ENCODE measurements around the gene CLCN1. TPM values are rescaled to one million over a fixed set of nuclear protein-coding genes. Genes with fewer than 3 reads are reported as not detected.
A peak's percentile ranks its signal among the peaks of the same experiment; 100 is the strongest.

CLCN1 gene
- total and polyA plus RNA-seq, 2 donors (not counting 1 experiment from before 2014, with no cell fraction given): under 0.01 TPM; not detected in 1

- Histone ChIP-seq H3K4me3 (replicated peaks in 1 of 4; ENCODE audit: control extremely low read depth in 1 of 4, insufficient read depth in 1 of 4, low read depth in 3 of 4, low read length in 4 of 4) (no peak overlapping the region), H3K27me3 (ENCODE audit: control insufficient read depth, insufficient read depth, low read length) (no peaks in the 10 kb centered on the region), H3K79me2 (ENCODE audit: control insufficient read depth, insufficient read depth, low read length) (no peaks in the 10 kb centered on the region), H3K9me3 (ENCODE audit: control insufficient read depth, insufficient read depth, low read depth, low read length) (no peaks in the 10 kb centered on the region), H4K20me1 (ENCODE audit: control insufficient read depth, extremely low read depth, insufficient read depth, low read length) (no peaks in the 10 kb centered on the region), H2AFZ (ENCODE audit: low read length) (no peak overlapping the region), H3K9ac (ENCODE audit: insufficient read depth, low read length) (no peak overlapping the region), H3K4me1 (ENCODE audit: control insufficient read depth, extremely low read depth, insufficient read depth, low read length) (no peaks in the 10 kb centered on the region), H3K27ac (ENCODE audit: insufficient read depth, low read length) (no peak overlapping the region), H3K4me2 (ENCODE audit: extremely low read depth, insufficient read depth, low read length) (no peak overlapping the region), H3K36me3 (ENCODE audit: control insufficient read depth, insufficient read depth, low read length) (peaks cover 4% of the 10 kb centered on the region)
- DNase-seq (ENCODE audit: low read depth in 2 of 2): no peak
- no peak for TF ChIP-seq EZH2 (IDR thresholded peaks at IDR 0.05; ENCODE audit: low read length, missing control alignments)
- TF ChIP-seq, protein P1, sequence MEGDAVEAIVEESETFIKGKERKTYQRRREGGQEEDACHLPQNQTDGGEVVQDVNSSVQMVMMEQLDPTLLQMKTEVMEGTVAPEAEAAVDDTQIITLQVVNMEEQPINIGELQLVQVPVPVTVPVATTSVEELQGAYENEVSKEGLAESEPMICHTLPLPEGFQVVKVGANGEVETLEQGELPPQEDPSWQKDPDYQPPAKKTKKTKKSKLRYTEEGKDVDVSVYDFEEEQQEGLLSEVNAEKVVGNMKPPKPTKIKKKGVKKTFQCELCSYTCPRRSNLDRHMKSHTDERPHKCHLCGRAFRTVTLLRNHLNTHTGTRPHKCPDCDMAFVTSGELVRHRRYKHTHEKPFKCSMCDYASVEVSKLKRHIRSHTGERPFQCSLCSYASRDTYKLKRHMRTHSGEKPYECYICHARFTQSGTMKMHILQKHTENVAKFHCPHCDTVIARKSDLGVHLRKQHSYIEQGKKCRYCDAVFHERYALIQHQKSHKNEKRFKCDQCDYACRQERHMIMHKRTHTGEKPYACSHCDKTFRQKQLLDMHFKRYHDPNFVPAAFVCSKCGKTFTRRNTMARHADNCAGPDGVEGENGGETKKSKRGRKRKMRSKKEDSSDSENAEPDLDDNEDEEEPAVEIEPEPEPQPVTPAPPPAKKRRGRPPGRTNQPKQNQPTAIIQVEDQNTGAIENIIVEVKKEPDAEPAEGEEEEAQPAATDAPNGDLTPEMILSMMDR (conservative IDR thresholded peaks at IDR 0.05 in 1 of 2, IDR thresholded peaks at IDR 0.05 in 1 of 2; ENCODE audit: low read depth in 1 of 2, low read length in 2 of 2): no peak
Measured at GRCh38 chr7:143272871-143273270, 43.0 kb upstream of the CLCN1 start.

- H3K27me3 ChIP-seq (ENCODE audit: control insufficient read depth, insufficient read depth, low read length): no peaks in the 10 kb centered on the region
- no peak for TF ChIP-seq EZH2 (IDR thresholded peaks at IDR 0.05; ENCODE audit: low read length, missing control alignments)
- TF ChIP-seq, protein P1 (conservative IDR thresholded peaks at IDR 0.05 in 1 of 2, IDR thresholded peaks at IDR 0.05 in 1 of 2; ENCODE audit: low read depth in 1 of 2, low read length in 2 of 2): peak in 1 of 2 donors; percentile 1
- no peaks in the 10 kb centered on the region for H3K36me3 ChIP-seq (ENCODE audit: control insufficient read depth, insufficient read depth, low read length)
- H3K79me2 ChIP-seq (ENCODE audit: control insufficient read depth, insufficient read depth, low read length): no peaks in the 10 kb centered on the region
- no peaks in the 10 kb centered on the region for H4K20me1 ChIP-seq (ENCODE audit: control insufficient read depth, extremely low read depth, insufficient read depth, low read length)
- no peak overlapping the region for H3K9ac ChIP-seq (ENCODE audit: insufficient read depth, low read length)
- no peak overlapping the region for H3K27ac ChIP-seq (ENCODE audit: insufficient read depth, low read length)
- H3K4me3 ChIP-seq (replicated peaks in 1 of 4; ENCODE audit: control extremely low read depth in 1 of 4, insufficient read depth in 1 of 4, low read depth in 3 of 4, low read length in 4 of 4): peak overlapping the region in 1 of 4 experiments; percentile 17
- H3K9me3 ChIP-seq (ENCODE audit: control insufficient read depth, insufficient read depth, low read depth, low read length): no peaks in the 10 kb centered on the region
- no peak overlapping the region for H2AFZ ChIP-seq (ENCODE audit: low read length)
- H3K4me1 ChIP-seq (ENCODE audit: control insufficient read depth, extremely low read depth, insufficient read depth, low read length): no peaks in the 10 kb centered on the region
- DNase-seq (ENCODE audit: low read depth in 2 of 2): peak; percentile 56 to 83
- no peak overlapping the region for H3K4me2 ChIP-seq (ENCODE audit: extremely low read depth, insufficient read depth, low read length)
Measured at GRCh38 chr7:143279186-143280098, 36.5 kb upstream of the CLCN1 start.

DNA sequence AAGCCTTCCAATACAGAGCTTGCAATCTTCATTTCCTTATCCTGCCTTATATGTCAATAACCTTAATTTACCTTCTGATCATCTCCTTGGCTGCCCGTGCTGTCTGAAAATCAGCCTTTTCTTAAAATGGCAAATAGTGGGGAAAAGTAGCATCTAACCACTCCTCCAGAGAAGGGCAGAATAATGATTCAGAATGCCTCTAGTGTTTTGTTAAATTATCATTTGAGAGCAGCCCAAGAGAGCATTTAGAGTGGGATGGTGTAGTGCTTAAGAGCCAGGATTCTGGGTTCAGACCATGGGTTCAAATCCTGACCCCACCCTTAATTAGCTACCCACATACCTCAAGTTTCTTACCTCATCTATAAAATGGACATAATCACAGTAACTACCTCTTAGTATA is 35.8 kb upstream of the CLCN1 start:
- TF ChIP-seq EZH2 (IDR thresholded peaks at IDR 0.05; ENCODE audit: low read length, missing control alignments): no peak
- TF ChIP-seq, protein P1 (conservative IDR thresholded peaks at IDR 0.05 in 1 of 2, IDR thresholded peaks at IDR 0.05 in 1 of 2; ENCODE audit: low read depth in 1 of 2, low read length in 2 of 2): no peak
- no peak overlapping the region for H3K4me2 ChIP-seq (ENCODE audit: extremely low read depth, insufficient read depth, low read length)
- H3K79me2 ChIP-seq (ENCODE audit: control insufficient read depth, insufficient read depth, low read length): no peaks in the 10 kb centered on the region
- H3K27me3 ChIP-seq (ENCODE audit: control insufficient read depth, insufficient read depth, low read length): no peaks in the 10 kb centered on the region
- no peaks in the 10 kb centered on the region for H3K4me1 ChIP-seq (ENCODE audit: control insufficient read depth, extremely low read depth, insufficient read depth, low read length)
- no peak overlapping the region for H3K9ac ChIP-seq (ENCODE audit: insufficient read depth, low read length)
- H3K36me3 ChIP-seq (ENCODE audit: control insufficient read depth, insufficient read depth, low read length): no peaks in the 10 kb centered on the region
- no peaks in the 10 kb centered on the region for H3K9me3 ChIP-seq (ENCODE audit: control insufficient read depth, insufficient read depth, low read depth, low read length)
- DNase-seq (ENCODE audit: low read depth in 2 of 2): no peak
- no peak overlapping the region for H3K27ac ChIP-seq (ENCODE audit: insufficient read depth, low read length)
- no peaks in the 10 kb centered on the region for H4K20me1 ChIP-seq (ENCODE audit: control insufficient read depth, extremely low read depth, insufficient read depth, low read length)
- no peak overlapping the region for H3K4me3 ChIP-seq (replicated peaks in 1 of 4; ENCODE audit: control extremely low read depth in 1 of 4, insufficient read depth in 1 of 4, low read depth in 3 of 4, low read length in 4 of 4)
- no peak overlapping the region for H2AFZ ChIP-seq (ENCODE audit: low read length)

All from fibroblast of lung (primary cell).